ENCODE data around the gene CCND1. TPM values are rescaled to one million over a fixed set of nuclear protein-coding genes. Genes with fewer than 3 reads are reported as not detected.

The CCND1 gene
- total and polyA plus RNA-seq, 12 donors: 11.4 to 292 (median 173) TPM

DNA sequence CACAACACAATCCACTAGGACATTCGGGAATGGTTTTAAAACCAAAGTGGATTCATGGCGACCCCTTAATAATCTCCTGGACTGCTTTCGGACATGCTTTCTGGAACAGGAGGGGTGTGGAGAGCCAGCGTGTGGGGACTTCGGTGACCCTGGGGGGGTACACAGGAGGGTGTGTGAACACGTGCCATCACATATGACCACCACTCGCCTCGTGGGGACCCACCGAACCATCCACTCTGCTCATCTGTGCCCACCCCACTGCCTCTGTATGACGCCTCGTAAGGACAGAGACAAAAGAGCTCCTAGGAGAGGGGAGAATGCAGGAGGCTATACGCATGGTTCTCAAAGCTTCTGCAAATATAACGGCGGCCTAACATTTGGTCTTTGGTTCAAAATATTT, 25.3 kb downstream of the CCND1 start:
- Histone ChIP-seq H3K36me3 (peaks cover 0 to 91% (median 27%) of the 10 kb centered on the region in 9 donors), H3K4me3 (no peak overlapping the region), H3K27ac (no peak overlapping the region), H3K9me3 (no peaks in the 10 kb centered on the region), H3K4me1 (peaks cover 2 to 26% (median 13%) of the 10 kb centered on the region in 9 donors), H3K27me3 (no peaks in the 10 kb centered on the region)
- WGBS, 2 donors: 96% methylated on average over 14 of the region's 14 CpGs
- intact Hi-C loops (cut with DNase I): loop anchor here in 1 of 10 donors (5.0 kb wide), 1 partner anchor 564 kb away; no protein-coding TSS in a partner anchor
- no peak for DNase-seq
- ATAC-seq: no peak
- TF ChIP-seq CTCF (IDR thresholded peaks at IDR 0.05): no peak

GRCh38 chr11:69666752-69667536, 26.0 kb downstream of the CCND1 start:
- DNase-seq: no peak
- no peak for TF ChIP-seq CTCF (IDR thresholded peaks at IDR 0.05)

GRCh38 chr11:69667619-69668604, 27.0 kb downstream of the CCND1 start:
- peaks cover 0 to 96% (median 35%) of the 10 kb centered on the region in 9 donors for H3K36me3 ChIP-seq
- no peaks in the 10 kb centered on the region for H3K9me3 ChIP-seq
- 90% methylated on average over 26 of the region's 26 CpGs for WGBS, 2 donors
- H3K4me3 ChIP-seq: no peak overlapping the region
- H3K27me3 ChIP-seq: no peaks in the 10 kb centered on the region
- H3K4me1 ChIP-seq: peaks cover 2 to 17% (median 12%) of the 10 kb centered on the region in 9 donors
- intact Hi-C loops (cut with DNase I): loop anchor here in 3 of 10 donors (2.0 to 5.0 kb wide), 2 partner anchors 566 to 567 kb away; no protein-coding TSS in a partner anchor
- H3K27ac ChIP-seq: no peak overlapping the region
- no peak for TF ChIP-seq CTCF (IDR thresholded peaks at IDR 0.05)
- DNase-seq (no peak), ATAC-seq (no peak)

More at GRCh38 chr11:69666752-69667536, 26.0 kb downstream of the CCND1 start:
- Histone ChIP-seq H3K36me3 (peaks cover 0 to 95% (median 33%) of the 10 kb centered on the region in 9 donors), H3K9me3 (no peaks in the 10 kb centered on the region), H3K27me3 (no peaks in the 10 kb centered on the region), H3K4me1 (peaks cover 2 to 25% (median 13%) of the 10 kb centered on the region in 9 donors), H3K4me3 (no peak overlapping the region), H3K27ac (no peak overlapping the region)
- WGBS, 2 donors: 90 to 92% methylated on average over 33 of the region's 33 CpGs
- no peak for ATAC-seq
- intact Hi-C loops (cut with DNase I): loop anchor here in 1 of 10 donors (5.0 kb wide), 1 partner anchor 565 kb away; no protein-coding TSS in a partner anchor

- Histone ChIP-seq H3K27me3 (no peaks in the 10 kb centered on the region), H3K4me1 (peaks cover 2 to 32% (median 27%) of the 10 kb centered on the region in 9 donors), H3K4me3 (no peak overlapping the region), H3K36me3 (peaks cover 0 to 86% (median 35%) of the 10 kb centered on the region in 9 donors), H3K27ac (no peak overlapping the region), H3K9me3 (no peaks in the 10 kb centered on the region)
- TF ChIP-seq CTCF (IDR thresholded peaks at IDR 0.05): no peak
- intact Hi-C loops (cut with DNase I): loop anchor here in 3 of 10 donors (2.0 to 5.0 kb wide), 2 partner anchors 567 to 569 kb away; no protein-coding TSS in a partner anchor
- WGBS, 2 donors: 89 to 94% methylated on average over 19 of the region's 19 CpGs
- ATAC-seq (peak in 1 of 8 donors; percentile 7), DNase-seq (no peak)
These were observed 28.5 kb downstream of the CCND1 start for GRCh38 chr11:69669486-69669885.
